Fibroblast of lung (primary cell): ENCODE measurements around the gene TSR2.

Source experiments
- CTCF ChIP-seq, 2 donors: IDR thresholded peaks in 1 of 2; conservative IDR thresholded peaks in 1 of 2; 1 replicate in 1 of 2; 2 replicates in 1 of 2; pipeline ENCODE4 v1.5.1; 2011 to 2012; ENCODE audit warnings: low read length in 2 of 2, control low read depth in 1 of 2, inconsistent platforms in 1 of 2, low read depth in 1 of 2, mild to moderate bottlenecking in 1 of 2
- EZH2 ChIP-seq: IDR thresholded peaks from 2 replicates; pipeline ENCODE4 v1.5.1; 2012; ENCODE audit warnings: low read length, control low read depth, mild to moderate bottlenecking; ENCODE audit errors: missing control alignments

- TF ChIP-seq EZH2 (no peak), CTCF (conservative IDR thresholded peaks at IDR 0.05 in 1 of 2, IDR thresholded peaks at IDR 0.05 in 1 of 2; ENCODE audit: low read depth in 1 of 2, low read length in 2 of 2) (no peak)
Measured at GRCh38 chrX:54423161-54423888, 16.9 kb upstream of the TSR2 start.
